ENCODE data around the gene LRRC42. TPM values are rescaled to one million over a fixed set of nuclear protein-coding genes. Genes with fewer than 3 reads are reported as not detected.

The LRRC42 gene
- total RNA-seq, 1 donor from 2014 or later = 51.1 TPM

- no peak for TF ChIP-seq CTCF (IDR thresholded peaks at IDR 0.05; ENCODE audit: insufficient read depth, low read length, severe bottlenecking)
- Histone ChIP-seq H3K4me3 (ENCODE audit: low read depth, low read length) (no peak overlapping the region), H3K27me3 (ENCODE audit: control insufficient read depth, insufficient read depth, low read length) (no peaks in the 10 kb centered on the region), H3K36me3 (ENCODE audit: control insufficient read depth, insufficient read depth, low read length) (no peaks in the 10 kb centered on the region)
- FAIRE-seq (no peak), DNase-seq (ENCODE audit: low read depth) (no peak)
Observed at GRCh38 chr1:53905509-53905908, 40.6 kb upstream of the LRRC42 start.

- no peaks in the 10 kb centered on the region for H3K27me3 ChIP-seq (ENCODE audit: control insufficient read depth, insufficient read depth, low read length)
- DNase-seq (ENCODE audit: low read depth) (no peak), FAIRE-seq (no peak)
- no peak overlapping the region for H3K4me3 ChIP-seq (ENCODE audit: low read depth, low read length)
- H3K36me3 ChIP-seq (ENCODE audit: control insufficient read depth, insufficient read depth, low read length) = no peaks in the 10 kb centered on the region
- TF ChIP-seq CTCF (IDR thresholded peaks at IDR 0.05; ENCODE audit: insufficient read depth, low read length, severe bottlenecking) = no peak
Observed at GRCh38 chr1:53906121-53906520, 40.0 kb upstream of the LRRC42 start.

GRCh38 chr1:53909946-53910345, 36.2 kb upstream of the LRRC42 start:
- Histone ChIP-seq H3K36me3 (ENCODE audit: control insufficient read depth, insufficient read depth, low read length) (peaks cover 1% of the 10 kb centered on the region), H3K27me3 (ENCODE audit: control insufficient read depth, insufficient read depth, low read length) (no peaks in the 10 kb centered on the region), H3K4me3 (ENCODE audit: low read depth, low read length) (no peak overlapping the region)
- FAIRE-seq = no peak
- no peak for TF ChIP-seq CTCF (IDR thresholded peaks at IDR 0.05; ENCODE audit: insufficient read depth, low read length, severe bottlenecking)
- DNase-seq (ENCODE audit: low read depth) = peak; percentile 52

- no peaks in the 10 kb centered on the region for H3K27me3 ChIP-seq (ENCODE audit: control insufficient read depth, insufficient read depth, low read length)
- FAIRE-seq (no peak), DNase-seq (ENCODE audit: low read depth) (no peak)
- no peak overlapping the region for H3K4me3 ChIP-seq (ENCODE audit: low read depth, low read length)
- TF ChIP-seq CTCF (IDR thresholded peaks at IDR 0.05; ENCODE audit: insufficient read depth, low read length, severe bottlenecking) = no peak
- H3K36me3 ChIP-seq (ENCODE audit: control insufficient read depth, insufficient read depth, low read length) = peaks cover 1% of the 10 kb centered on the region
Observed at GRCh38 chr1:53911442-53911841, 34.7 kb upstream of the LRRC42 start.

GRCh38 chr1:53913352-53914033, 32.7 kb upstream of the LRRC42 start:
- H3K36me3 ChIP-seq (ENCODE audit: control insufficient read depth, insufficient read depth, low read length) = peaks cover 1% of the 10 kb centered on the region
- H3K27me3 ChIP-seq (ENCODE audit: control insufficient read depth, insufficient read depth, low read length) = no peaks in the 10 kb centered on the region
- FAIRE-seq = no peak
- no peak overlapping the region for H3K4me3 ChIP-seq (ENCODE audit: low read depth, low read length)
- no peak for TF ChIP-seq CTCF (IDR thresholded peaks at IDR 0.05; ENCODE audit: insufficient read depth, low read length, severe bottlenecking)
- DNase-seq (ENCODE audit: low read depth) = no peak

GRCh38 chr1:53918343-53918742, 27.8 kb upstream of the LRRC42 start:
- Histone ChIP-seq H3K27me3 (ENCODE audit: control insufficient read depth, insufficient read depth, low read length) (no peaks in the 10 kb centered on the region), H3K36me3 (ENCODE audit: control insufficient read depth, insufficient read depth, low read length) (peaks cover 2% of the 10 kb centered on the region), H3K4me3 (ENCODE audit: low read depth, low read length) (no peak overlapping the region)
- no peak for FAIRE-seq
- no peak for TF ChIP-seq CTCF (IDR thresholded peaks at IDR 0.05; ENCODE audit: insufficient read depth, low read length, severe bottlenecking)
- no peak for DNase-seq (ENCODE audit: low read depth)

Data from bronchial epithelial cell (primary cell).